ENCODE results near the gene AOPEP.

- TF ChIP-seq POLR2A (IDR thresholded peaks at IDR 0.05) (no peak), CTCF (IDR thresholded peaks at IDR 0.05) (no peak), EP300 (IDR thresholded peaks at IDR 0.05) (no peak), POLR2AphosphoS5 (IDR thresholded peaks at IDR 0.05) (no peak)
Observed at GRCh38 chr9:94768766-94769165, 42.3 kb downstream of the AOPEP start.

All from upper lobe of left lung (tissue), 4 donors.